ENCODE measurements around the gene RBBP7. TPM values are rescaled to one million over a fixed set of nuclear protein-coding genes. Genes with fewer than 3 reads are reported as not detected.

RBBP7 gene
- total RNA-seq, 3 donors from 2014 or later = 72.7 to 94.6 (median 92.0) TPM

- Histone ChIP-seq H3K9me3 (no peaks in the 10 kb centered on the region), H3K4me1 (ENCODE audit: low read depth) (no peaks in the 10 kb centered on the region), H3K36me3 (ENCODE audit: low read depth) (no peaks in the 10 kb centered on the region), H3K4me3 (no peak overlapping the region)
- intact Hi-C loops (cut with DNase I, micrococcal nuclease) = no loop called here
- TF ChIP-seq, protein P1, sequence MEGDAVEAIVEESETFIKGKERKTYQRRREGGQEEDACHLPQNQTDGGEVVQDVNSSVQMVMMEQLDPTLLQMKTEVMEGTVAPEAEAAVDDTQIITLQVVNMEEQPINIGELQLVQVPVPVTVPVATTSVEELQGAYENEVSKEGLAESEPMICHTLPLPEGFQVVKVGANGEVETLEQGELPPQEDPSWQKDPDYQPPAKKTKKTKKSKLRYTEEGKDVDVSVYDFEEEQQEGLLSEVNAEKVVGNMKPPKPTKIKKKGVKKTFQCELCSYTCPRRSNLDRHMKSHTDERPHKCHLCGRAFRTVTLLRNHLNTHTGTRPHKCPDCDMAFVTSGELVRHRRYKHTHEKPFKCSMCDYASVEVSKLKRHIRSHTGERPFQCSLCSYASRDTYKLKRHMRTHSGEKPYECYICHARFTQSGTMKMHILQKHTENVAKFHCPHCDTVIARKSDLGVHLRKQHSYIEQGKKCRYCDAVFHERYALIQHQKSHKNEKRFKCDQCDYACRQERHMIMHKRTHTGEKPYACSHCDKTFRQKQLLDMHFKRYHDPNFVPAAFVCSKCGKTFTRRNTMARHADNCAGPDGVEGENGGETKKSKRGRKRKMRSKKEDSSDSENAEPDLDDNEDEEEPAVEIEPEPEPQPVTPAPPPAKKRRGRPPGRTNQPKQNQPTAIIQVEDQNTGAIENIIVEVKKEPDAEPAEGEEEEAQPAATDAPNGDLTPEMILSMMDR (IDR thresholded peaks at IDR 0.05) = no peak
- ATAC-seq (no peak), DNase-seq (no peak)
Measured at GRCh38 chrX:16832301-16832700, 37.9 kb downstream of the RBBP7 start.

GRCh38 chrX:16828124-16828908, 41.8 kb downstream of the RBBP7 start:
- Histone ChIP-seq H3K9me3 (no peaks in the 10 kb centered on the region), H3K4me1 (ENCODE audit: low read depth) (no peaks in the 10 kb centered on the region), H3K36me3 (ENCODE audit: low read depth) (no peaks in the 10 kb centered on the region), H3K4me3 (no peak overlapping the region)
- DNase-seq (peak in 1 of 3 donors; percentile 30), ATAC-seq (peak; percentile 28)
- intact Hi-C loops (cut with DNase I, micrococcal nuclease) = no loop called here
- TF ChIP-seq, protein P1 (IDR thresholded peaks at IDR 0.05) = no peak

- H3K4me1 ChIP-seq (ENCODE audit: low read depth) = no peaks in the 10 kb centered on the region
- H3K36me3 ChIP-seq (ENCODE audit: low read depth) = no peaks in the 10 kb centered on the region
- DNase-seq (no peak), ATAC-seq (no peak)
- no peak overlapping the region for H3K4me3 ChIP-seq
- TF ChIP-seq, protein P1 (IDR thresholded peaks at IDR 0.05) = no peak
- no peaks in the 10 kb centered on the region for H3K9me3 ChIP-seq
- intact Hi-C loops (cut with DNase I, micrococcal nuclease) = no loop called here
Measured at GRCh38 chrX:16827225-16827624, 42.9 kb downstream of the RBBP7 start.

GRCh38 chrX:16826207-16826606, 44.0 kb downstream of the RBBP7 start:
- peak; percentile 64 for ATAC-seq

DNA sequence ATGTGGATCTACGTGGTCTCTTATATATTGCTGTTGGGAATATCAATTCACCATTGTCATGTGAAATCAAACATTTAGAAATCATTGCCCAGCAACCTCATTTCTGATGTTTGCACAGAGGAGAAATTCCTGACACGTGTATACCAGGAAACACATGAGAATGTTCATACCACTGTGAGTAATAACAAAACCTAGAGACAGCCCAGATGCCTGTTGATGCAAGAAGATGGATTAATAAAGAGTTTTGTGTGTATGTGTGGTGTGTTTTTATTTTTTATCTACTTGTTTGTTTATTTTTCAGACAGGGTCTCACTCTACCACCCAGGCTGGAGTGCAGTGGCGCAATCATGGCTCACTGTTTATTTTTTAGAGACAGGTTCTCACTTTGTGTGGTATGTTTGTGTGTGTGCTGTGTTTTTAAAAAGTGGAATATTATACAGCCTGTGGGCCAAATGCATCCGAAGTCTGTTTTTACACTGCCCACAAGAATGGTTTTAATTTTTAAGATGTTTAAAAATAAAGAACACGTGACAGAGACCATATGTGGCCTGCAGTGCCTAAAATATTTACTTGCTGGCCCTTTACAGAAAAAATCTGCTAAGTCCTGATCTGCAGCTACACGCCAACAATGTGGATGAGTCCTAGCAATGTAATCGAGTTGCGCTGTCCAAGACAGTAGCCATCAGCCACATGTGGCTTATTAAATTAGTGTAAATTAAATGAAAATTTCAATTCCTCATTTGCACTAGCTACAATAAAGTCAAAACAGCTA, 44.7 kb downstream of the RBBP7 start:
- Histone ChIP-seq H3K4me1 (ENCODE audit: low read depth) (no peaks in the 10 kb centered on the region), H3K4me3 (no peak overlapping the region), H3K9me3 (no peaks in the 10 kb centered on the region), H3K36me3 (ENCODE audit: low read depth) (no peaks in the 10 kb centered on the region)
- ATAC-seq = peak; percentile 26
- intact Hi-C loops (cut with DNase I, micrococcal nuclease) = no loop called here
- no peak for DNase-seq
- TF ChIP-seq, protein P1 (IDR thresholded peaks at IDR 0.05) = no peak

More at GRCh38 chrX:16826207-16826606, 44.0 kb downstream of the RBBP7 start:
- intact Hi-C loops (cut with DNase I, micrococcal nuclease) = no loop called here
- H3K4me3 ChIP-seq = no peak overlapping the region
- DNase-seq = no peak
- H3K4me1 ChIP-seq (ENCODE audit: low read depth) = no peaks in the 10 kb centered on the region
- no peaks in the 10 kb centered on the region for H3K36me3 ChIP-seq (ENCODE audit: low read depth)
- TF ChIP-seq, protein P1 (IDR thresholded peaks at IDR 0.05) = no peak
- H3K9me3 ChIP-seq = no peaks in the 10 kb centered on the region
